GM21367 (cell line): ENCODE measurements around the gene TRPT1.

ENCODE experiments used
- ATAC-seq: cut with Tn5 transposase; IDR thresholded peaks from one replicate; pipeline ENCODE4 v1.9.1; 2021; ENCODE audit not compliant: unreplicated experiment

The TRPT1 gene

GRCh38 chr11:64245797-64246620 is 20.0 kb upstream of the TRPT1 start:
- no peak for ATAC-seq

GRCh38 chr11:64245401-64245796 is 19.4 kb upstream of the TRPT1 start:
- no peak for ATAC-seq

- no peak for ATAC-seq
These were observed 19.0 kb upstream of the TRPT1 start for GRCh38 chr11:64244966-64245365.

- no peak for ATAC-seq
These were observed 18.1 kb upstream of the TRPT1 start for GRCh38 chr11:64244107-64244506.

- ATAC-seq: no peak
These were observed 17.4 kb upstream of the TRPT1 start for GRCh38 chr11:64243236-64243854.

- peak; percentile 47 for ATAC-seq
These were observed 15.7 kb upstream of the TRPT1 start for GRCh38 chr11:64241491-64242374.

- ATAC-seq: no peak
These were observed 15.2 kb upstream of the TRPT1 start for GRCh38 chr11:64241241-64241490.

- peak; percentile 33 for ATAC-seq
These were observed 14.7 kb upstream of the TRPT1 start, which contains the start of gene FKBP2 for GRCh38 chr11:64240435-64241240. FKBP2 (plus strand) TSS chr11:64241095; CDS start chr11:64242388, 1,293 bp downstream.

GRCh38 chr11:64239662-64240434 is 13.9 kb upstream of the TRPT1 start:
- ATAC-seq: no peak

GRCh38 chr11:64238999-64239398 is 13.0 kb upstream of the TRPT1 start:
- ATAC-seq: no peak

GRCh38 chr11:64238076-64238475 is 12.1 kb upstream of the TRPT1 start:
- ATAC-seq: no peak

- no peak for ATAC-seq
These were observed 11.5 kb upstream of the TRPT1 start for GRCh38 chr11:64237484-64237951.

- no peak for ATAC-seq
These were observed 9.6 kb upstream of the TRPT1 start for GRCh38 chr11:64235437-64236161.

GRCh38 chr11:64234647-64235379 is 8.8 kb upstream of the TRPT1 start:
- ATAC-seq: no peak

- no peak for ATAC-seq
These were observed 8.1 kb upstream of the TRPT1 start, which contains the start of gene VEGFB for GRCh38 chr11:64233913-64234586. VEGFB (plus strand) TSS chr11:64234584; CDS start chr11:64234834, 250 bp downstream.

- ATAC-seq: no peak
These were observed 7.0 kb upstream of the TRPT1 start for GRCh38 chr11:64232967-64233315.

- ATAC-seq: no peak
These were observed 6.4 kb upstream of the TRPT1 start for GRCh38 chr11:64232182-64232966.
